ENCODE data around the gene ZNF592. TPM values are rescaled to one million over a fixed set of nuclear protein-coding genes. Genes with fewer than 3 reads are reported as not detected.
A peak's percentile ranks its signal among the peaks of the same experiment; 100 is the strongest.
"Not testable (repeated sequence)": the region's sequence is repeated elsewhere in the genome, so short reads cannot be mapped to it uniquely, and the experiment has no call there.

Gene ZNF592, protein sequence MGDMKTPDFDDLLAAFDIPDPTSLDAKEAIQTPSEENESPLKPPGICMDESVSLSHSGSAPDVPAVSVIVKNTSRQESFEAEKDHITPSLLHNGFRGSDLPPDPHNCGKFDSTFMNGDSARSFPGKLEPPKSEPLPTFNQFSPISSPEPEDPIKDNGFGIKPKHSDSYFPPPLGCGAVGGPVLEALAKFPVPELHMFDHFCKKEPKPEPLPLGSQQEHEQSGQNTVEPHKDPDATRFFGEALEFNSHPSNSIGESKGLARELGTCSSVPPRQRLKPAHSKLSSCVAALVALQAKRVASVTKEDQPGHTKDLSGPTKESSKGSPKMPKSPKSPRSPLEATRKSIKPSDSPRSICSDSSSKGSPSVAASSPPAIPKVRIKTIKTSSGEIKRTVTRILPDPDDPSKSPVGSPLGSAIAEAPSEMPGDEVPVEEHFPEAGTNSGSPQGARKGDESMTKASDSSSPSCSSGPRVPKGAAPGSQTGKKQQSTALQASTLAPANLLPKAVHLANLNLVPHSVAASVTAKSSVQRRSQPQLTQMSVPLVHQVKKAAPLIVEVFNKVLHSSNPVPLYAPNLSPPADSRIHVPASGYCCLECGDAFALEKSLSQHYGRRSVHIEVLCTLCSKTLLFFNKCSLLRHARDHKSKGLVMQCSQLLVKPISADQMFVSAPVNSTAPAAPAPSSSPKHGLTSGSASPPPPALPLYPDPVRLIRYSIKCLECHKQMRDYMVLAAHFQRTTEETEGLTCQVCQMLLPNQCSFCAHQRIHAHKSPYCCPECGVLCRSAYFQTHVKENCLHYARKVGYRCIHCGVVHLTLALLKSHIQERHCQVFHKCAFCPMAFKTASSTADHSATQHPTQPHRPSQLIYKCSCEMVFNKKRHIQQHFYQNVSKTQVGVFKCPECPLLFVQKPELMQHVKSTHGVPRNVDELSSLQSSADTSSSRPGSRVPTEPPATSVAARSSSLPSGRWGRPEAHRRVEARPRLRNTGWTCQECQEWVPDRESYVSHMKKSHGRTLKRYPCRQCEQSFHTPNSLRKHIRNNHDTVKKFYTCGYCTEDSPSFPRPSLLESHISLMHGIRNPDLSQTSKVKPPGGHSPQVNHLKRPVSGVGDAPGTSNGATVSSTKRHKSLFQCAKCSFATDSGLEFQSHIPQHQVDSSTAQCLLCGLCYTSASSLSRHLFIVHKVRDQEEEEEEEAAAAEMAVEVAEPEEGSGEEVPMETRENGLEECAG (N-terminal part only)
- 8.1 and 8.4 TPM in 2 replicates for total RNA-seq (2014; rRNA removed; shearing (Covaris generic))
- polyA plus RNA-seq (2014; cell fraction: nucleus; rRNA removed) = 7.9 and 8.6 TPM in 2 replicates

DNA sequence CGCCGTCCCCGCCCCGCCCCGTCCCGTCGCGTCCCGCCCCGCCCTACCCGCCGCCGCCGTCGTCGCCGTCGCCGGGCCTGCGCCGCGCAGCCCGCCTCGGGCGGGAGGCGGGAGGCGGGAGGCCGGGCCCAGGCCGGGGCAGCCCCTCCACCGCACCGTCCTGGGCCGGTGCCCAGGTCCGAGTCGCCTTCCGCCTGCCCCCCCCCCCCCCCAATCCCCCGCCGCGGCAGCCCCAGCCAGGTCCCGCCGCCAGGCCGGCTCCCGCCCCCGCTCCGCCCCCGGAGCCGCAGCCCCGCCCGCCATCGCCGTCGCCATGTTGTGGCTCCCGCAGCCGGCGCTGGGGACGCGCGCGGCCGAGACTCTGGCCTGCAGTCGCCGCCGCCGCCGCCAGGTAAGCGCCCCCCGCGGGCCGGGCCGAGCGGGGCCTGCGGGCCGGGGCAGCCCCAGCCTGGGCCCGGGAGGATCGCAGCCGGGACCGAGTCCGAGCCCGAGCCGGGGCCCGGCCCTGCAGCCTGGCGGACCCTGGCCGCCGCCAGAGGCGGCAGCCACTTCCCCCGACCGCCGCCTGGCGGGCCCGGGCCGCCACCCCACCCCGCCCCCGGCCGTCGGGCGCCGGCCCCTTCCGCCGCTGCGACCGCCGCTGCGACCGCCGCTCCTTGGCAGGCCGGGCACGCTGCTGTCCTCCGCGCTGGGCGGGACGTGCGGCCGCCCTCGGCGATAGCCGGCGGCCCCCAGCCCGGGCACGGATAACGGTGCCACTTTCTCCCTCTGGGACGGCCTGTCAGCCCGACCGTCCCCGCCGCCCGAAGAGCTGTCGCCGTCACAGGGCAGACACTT is at the start of gene ZNF592:
ZNF592 (plus strand) TSS at position 319 of the 837 bp plus-strand sequence. CDS start 34,084 bp downstream, outside the sequence.
- DNase-seq (ENCODE audit: extremely low read depth, low read depth) = peak; percentile 55

DNA sequence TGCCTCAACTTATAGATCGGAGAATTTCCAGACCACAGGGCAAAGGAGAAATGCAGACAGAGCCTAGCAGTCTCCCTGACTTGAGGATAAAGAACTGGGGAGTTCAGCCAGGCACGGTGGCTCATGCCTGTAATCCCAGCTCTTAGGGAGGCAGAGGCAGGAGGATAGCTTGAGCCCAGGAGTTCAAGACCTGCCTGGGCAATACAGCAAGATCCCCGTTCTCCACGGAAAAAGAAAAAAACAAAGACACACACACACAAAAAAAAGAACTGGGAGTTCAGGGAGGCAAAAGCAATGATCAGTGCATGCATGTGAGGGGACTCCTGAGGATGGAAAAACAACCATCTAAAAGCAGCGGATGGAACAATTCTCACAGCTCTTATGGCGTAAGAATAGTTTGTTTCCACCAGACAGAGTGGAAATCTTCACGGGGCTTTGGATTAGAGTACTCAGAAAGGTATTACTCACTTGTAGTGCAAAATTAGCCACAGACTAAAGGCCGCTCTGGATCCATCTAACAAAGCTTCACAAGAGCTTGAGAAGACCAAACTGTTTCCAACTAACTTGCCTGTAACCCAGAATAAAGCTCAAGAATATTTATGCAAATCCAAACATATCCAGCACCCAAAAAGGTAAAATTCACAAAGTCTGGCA is 48.7 kb upstream of the ZNF592 start:
- DNase-seq (ENCODE audit: extremely low read depth, low read depth) = no peak

DNA sequence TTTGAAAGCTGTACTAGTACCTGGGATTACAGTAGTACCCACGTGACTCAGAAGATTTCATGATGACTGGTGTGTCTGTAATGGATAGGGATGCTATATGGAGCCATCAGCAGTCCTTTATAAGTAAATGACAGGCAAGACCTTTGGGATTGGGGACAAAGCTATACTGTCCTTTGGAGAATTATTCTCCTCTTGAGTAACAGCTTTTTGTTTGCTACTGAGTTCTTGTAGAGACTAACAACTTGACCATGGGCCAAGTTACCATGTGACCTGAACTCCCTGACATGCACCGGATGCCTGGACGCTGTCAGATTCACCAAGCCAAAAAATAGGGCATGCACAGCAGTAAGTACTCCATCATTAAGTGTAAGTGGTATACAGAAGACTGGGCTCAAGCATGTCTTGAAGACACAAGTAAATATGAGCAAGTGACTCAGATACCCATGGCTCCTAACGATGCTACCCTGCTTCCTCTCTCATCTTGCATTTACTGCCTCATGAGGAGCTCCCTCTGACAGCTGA is 45.4 kb upstream of the ZNF592 start:
- no peak for DNase-seq (ENCODE audit: extremely low read depth, low read depth)

DNA sequence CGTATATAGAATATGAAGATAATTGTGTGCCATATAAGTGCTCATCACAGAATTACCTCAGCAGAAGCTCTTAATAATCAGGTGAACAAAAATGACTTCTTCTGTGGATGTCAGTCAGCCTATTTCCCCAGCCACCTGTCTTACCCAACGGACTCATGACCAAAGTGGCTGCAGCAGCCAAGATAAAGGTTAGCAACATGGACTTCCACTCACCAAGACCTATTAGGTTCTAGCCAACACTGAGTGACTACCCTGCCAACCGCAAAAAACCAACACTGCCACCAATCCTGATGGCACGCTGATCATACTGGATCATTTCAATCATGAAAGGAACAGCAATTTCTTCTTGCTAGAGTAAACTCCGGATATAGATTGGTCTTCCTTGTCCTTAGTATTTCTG is 44.6 kb upstream of the ZNF592 start:
- DNase-seq (ENCODE audit: extremely low read depth, low read depth) = no peak

DNA sequence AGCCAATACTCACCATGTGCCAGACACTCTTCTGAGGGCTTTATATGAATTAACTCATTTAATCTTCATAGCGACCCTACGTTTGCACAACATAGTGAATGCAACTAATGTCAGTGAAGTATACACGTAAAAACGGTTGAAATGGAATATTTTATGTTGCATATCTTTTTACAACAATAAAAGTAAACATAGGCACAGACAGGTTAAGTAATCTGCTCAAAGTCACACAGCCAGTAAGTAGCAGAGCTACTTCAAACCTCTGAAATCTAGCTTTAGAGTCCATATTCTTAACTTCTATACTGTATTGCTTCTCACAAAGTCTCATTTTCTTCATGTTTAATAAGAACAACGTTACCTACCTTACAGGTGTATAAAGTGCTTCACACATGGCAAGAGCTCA is 34.0 kb upstream of the ZNF592 start:
- no peak for DNase-seq (ENCODE audit: extremely low read depth, low read depth)

DNA sequence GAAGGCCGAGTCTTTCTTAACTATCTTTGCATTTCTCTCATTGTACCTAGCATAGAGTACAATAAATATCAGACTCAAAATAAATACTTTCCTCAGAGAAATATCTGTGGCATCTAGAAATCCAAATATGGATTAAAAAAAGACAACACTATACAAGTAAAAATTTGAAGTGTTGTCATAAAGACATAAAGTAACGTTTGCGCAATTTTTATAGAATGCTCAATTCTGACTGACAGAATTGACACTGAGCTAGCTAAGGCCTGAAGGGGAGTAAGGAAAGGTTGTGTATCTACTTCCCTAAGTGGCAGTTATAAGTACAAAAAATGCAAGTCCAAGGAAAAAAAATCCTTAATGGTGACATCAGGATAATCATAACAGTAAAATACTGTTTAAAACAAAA is 33.6 kb upstream of the ZNF592 start:
- no peak for DNase-seq (ENCODE audit: extremely low read depth, low read depth)

DNA sequence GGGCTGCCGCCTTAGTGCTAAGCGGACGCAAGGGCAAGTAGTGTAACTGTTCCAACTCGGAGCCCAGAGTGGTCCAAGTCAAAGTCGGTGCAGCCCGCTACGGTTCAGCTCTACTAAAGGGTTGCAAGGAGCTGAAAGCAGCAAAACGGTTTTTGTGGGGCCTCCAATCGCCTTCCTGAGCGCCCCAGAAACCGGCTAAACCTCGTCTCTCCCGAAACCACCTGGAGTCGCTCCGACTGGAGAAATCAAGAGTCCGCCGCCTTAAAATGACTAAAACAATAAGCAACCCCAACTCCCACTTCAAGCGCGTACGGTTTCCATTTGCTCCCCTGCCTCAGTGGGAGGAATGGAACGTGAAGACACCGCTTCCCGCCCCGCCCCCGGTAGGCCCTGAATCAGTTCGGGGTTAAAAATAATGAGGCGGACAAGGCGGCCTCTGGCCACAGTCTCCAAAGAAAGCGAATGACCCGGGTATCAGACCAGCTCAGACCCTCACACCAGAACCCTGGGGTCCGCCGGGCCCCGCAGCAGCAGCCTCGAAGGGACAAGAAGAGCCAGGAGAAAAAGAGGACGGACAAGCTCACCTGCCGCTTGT is 32.9 kb upstream of the ZNF592 start:
- no peak for DNase-seq (ENCODE audit: extremely low read depth, low read depth)

DNA sequence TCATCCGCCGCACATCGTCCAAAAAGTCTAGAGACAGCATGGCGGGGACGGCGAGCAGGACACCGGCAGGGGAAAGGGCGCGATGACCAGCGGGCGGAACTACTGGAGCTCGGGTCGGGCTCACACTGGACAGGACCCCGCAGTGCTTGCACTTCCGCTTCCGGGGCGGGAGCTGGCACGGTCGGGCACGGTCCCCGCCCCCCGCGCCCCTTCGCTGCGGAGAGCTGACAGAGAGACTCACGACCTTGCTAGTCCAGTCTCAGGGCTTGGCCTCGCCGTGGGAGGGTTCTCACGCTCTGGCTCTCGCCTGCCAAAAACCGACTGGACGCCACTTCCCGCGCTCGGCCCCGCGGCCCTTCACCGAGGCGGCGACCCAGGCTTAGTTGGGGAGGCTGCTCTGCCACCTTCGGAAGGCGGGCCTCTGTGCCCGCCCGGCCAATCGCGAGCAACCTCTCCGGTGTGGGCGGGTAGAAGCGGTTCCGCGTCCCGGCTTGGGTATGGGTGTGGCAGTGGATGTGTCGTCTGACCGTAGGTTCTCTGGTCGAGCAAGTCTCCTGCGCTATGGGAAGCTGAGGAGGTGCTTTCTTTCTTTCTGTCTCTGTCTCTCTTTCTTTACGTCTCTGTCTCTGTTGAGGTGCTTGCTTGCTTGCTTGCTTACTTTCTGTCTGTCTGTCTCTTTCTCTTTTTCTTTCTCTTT is 32.2 kb upstream of the ZNF592 start, which contains the start of gene SEC11A:
SEC11A (minus strand) TSS at position 104 of the 697 bp plus-strand sequence; CDS start at position 40, 64 bp downstream.
- DNase-seq (ENCODE audit: extremely low read depth, low read depth) = peak; percentile 93

DNA sequence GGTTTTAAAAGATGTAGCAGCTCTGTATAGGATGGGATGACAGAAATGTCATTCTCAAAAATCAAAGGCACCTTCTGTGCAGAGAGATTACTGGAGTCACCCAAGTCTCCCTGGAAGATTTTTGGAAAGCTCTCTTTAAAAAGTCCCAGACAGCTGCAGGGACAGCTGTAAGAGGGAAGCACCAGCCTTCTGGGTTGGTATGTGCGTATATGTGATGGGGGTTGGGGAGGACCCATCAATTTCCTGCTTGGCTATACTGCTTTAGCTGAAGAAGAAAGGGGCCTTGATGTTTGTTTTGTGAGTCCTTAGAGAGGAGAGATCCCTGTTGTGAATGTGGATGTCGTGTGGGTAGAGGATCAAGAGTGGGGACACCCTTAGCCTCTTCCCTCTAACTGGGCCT is 27.0 kb upstream of the ZNF592 start:
- no peak for DNase-seq (ENCODE audit: extremely low read depth, low read depth)

DNA sequence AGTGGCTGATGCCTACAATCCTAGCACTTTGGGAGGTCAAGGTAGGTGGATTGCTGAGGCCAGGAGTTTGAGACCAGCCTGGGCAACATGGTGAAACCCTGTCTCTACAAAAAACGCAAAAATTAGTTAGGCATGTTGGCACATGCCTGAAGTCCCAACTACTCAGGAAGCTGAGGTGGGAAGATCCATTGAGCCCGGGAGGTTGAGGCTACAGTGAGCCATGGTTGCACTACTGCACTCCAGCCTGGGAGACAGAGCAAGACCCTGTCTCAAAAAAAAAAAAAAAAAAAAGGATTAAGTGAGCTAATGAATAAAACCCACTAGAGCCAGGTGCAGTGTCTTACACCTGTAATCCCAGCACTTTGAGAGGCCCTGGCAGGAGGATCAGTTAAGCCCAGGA is 25.8 kb upstream of the ZNF592 start:
- no peak for DNase-seq (ENCODE audit: extremely low read depth, low read depth)

DNA sequence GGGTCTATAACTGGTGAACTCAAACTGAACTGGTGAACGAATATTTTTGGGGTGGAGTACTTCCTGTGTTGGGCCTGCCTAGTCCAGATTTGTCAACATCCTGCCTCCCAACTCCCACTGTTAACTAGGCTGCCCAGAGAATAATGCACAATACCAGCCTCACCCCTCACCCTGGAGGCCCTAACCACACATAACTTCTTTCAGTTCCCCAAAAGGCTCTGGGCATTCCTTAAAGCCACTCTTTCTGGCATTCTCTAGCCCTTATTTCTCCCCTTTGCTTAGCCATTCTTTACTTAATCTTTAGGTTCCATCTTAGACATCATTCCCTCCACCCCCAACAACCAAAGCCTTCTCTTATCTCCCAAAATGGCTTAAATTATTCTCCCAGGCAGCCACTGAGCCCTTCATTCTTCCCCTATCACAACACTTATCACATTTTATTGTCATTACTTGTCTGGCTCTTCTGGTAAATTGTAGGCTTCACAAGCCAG is 23.3 kb upstream of the ZNF592 start:
- DNase-seq (ENCODE audit: extremely low read depth, low read depth) = no peak

DNA sequence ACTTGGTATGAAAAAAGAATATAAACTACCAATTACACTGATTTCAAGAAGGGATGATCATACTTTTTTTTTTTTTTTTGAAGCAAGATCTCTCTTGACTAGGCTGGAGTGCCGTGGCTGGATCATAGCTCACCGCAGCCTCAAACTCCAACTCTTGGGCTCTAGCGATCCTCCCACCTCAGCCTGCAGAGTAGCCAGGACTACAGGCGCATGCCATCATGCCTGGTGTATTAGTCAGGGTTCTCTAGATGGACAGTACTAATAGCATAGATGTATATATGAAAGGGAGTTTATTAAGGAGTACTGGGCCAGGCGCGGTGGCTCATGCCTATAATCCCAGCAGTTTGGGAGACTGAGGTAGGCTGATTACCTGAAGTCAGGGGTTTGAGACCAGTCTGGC is 21.0 kb upstream of the ZNF592 start:
- DNase-seq (ENCODE audit: extremely low read depth, low read depth) = no peak

DNA sequence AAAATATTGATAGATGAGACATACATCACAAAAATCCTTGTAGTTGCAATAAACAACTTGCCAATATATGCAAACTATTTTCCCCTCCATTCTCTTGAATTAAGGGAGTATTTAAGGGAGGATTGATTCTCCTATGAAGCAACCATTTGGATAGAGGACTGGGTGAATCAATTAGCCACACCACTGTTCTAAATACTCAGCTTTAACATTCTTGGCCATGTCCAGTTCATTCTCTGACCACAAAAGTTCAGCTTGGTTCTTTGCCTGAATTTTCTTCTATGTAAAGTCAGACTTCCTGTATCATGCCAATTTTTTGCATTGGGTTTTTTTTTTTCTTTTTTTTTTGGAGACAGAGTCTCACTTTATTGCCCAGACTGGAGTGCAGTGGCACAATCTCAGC is 16.6 kb upstream of the ZNF592 start:
- no peak for DNase-seq (ENCODE audit: extremely low read depth, low read depth)

DNA sequence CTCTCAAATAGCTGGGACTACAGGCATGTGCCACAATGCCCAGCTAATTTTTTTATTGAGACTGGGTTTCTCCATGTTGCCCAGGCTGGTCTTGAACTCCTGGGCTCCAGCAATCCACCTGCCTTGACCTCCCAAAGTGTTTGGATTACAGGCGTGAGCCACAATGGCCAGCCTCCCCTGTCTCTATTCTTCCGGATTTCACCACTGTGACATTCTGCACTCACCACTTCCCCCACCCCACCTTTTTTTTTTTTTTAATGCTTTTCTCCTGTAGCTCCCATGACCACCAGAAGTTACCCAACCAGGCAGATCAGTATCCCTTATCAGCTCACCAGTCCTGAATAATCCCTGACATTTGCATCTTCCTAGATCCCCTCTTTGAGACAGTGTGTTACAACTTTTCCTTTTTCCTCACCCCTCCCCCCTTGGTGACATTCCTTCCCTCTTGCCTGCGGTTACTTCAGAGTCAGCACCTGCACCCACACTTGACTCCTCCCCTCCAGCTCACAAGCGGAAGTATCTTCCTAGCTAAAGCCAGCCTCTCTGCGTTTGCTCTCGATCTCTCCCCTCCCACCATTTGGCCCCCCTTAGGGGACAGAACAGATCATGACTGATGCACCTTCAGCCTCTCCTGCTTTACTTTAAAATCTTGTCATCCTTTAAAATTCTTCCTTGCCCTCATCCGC is 13.5 kb upstream of the ZNF592 start:
- peak; percentile 41 for DNase-seq (ENCODE audit: extremely low read depth, low read depth)

DNA sequence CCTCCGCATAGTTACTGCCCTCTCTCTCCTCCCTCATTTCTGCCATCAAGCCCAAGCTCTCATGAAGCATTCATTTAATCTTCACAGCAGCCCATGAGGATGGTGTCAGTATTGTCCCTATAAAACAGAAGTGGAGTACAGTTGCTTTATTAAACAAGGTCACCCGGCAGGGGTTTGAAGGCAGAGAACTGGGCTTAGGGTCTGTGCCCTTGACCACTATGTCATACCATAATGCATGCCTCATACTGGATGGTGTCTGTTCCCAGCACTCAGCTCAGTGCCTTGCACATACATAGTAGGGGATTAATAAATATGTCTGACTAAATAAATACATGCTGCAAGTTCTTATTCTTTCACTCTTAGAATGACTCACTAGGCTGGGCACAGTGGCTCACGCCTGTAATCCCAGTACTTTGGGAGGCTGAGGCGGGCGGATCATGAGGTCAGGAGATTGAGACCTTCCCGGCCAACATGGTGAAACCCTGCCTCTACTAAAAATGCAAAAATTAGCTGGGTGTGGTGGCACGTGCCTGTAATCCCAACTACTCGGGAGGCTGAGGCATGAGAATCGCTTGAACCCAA is 12.8 kb upstream of the ZNF592 start:
- DNase-seq (ENCODE audit: extremely low read depth, low read depth) = not testable (repeated sequence)

DNA sequence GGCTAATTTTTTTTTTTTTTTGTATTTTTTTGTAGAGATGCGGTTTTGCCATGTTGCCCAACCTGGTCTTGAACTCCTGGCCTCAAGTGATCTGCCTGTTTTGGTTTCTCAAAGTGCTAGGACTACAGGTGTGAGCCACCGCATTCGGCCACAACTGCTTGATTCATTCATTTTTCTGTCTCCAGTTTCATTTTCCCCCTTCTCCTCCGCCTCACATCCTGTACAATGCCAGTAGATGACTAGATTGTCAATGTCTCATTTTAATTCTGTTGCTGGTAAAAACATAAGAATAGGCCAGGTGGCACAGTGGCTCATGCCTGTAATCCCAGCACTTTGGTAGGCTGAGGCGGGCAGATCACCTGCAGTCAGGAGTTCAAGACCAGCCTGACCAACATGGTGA is 12.0 kb upstream of the ZNF592 start:
- DNase-seq (ENCODE audit: extremely low read depth, low read depth) = no peak

DNA sequence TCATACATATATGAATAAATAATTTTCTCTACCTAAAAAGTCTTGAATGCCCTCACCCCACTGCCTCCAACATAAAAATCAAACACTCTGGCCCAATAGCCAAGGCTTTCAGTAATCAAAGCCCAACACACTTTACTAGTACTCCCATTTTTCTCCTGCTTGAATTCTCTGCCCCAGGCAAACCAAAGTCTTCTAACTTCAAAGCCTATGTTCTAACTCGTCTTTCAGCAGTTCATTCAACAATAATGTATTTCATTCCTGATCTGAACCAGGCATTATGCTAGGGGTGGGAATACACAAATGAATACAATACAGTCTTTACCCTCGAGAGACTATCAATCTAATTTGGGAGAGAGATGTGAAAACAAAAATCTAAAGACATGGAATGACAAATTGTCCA is 11.4 kb upstream of the ZNF592 start:
- no peak for DNase-seq (ENCODE audit: extremely low read depth, low read depth)
